Nephron progenitor cell (in vitro differentiated cells): ENCODE data around the gene LEFTY2.
"Not testable (repeated sequence)": the region's sequence is repeated elsewhere in the genome, so short reads cannot be mapped to it uniquely, and the experiment has no call there.

ENCODE experiments used
- DNase-seq: peaks from one replicate; pipeline ENCODE4 v3.0.0; 2021
- H3K27ac Mint-ChIP-seq: 2 replicates; pipeline ENCODE4 v1.8.0; 2021; ENCODE audit warnings: mild to moderate bottlenecking, moderate library complexity, mixed read lengths
- H3K27me3 Mint-ChIP-seq: 2 replicates; pipeline ENCODE4 v1.8.0; 2021; ENCODE audit warnings: mild to moderate bottlenecking, low read depth, mixed read lengths; ENCODE audit not compliant: poor library complexity
- H3K36me3 Mint-ChIP-seq: 2 replicates; pipeline ENCODE4 v1.8.0; 2021; ENCODE audit warnings: low read depth, mixed read lengths
- H3K4me1 Mint-ChIP-seq: 2 replicates; pipeline ENCODE4 v1.8.0; 2021; ENCODE audit warnings: mixed read lengths
- H3K4me3 Mint-ChIP-seq: 2 replicates; pipeline ENCODE4 v1.8.0; 2021; ENCODE audit warnings: mild to moderate bottlenecking, moderate library complexity, mixed read lengths
- H3K9me3 Mint-ChIP-seq: 2 replicates; pipeline ENCODE4 v1.8.0; 2021; ENCODE audit warnings: mild to moderate bottlenecking, moderate library complexity, mixed read lengths
- CTCF ChIP-seq: fragments of 200-600 bp; sonication (generic); IDR thresholded peaks from 2 replicates; pipeline ENCODE4 v1.5.0; 2021; ENCODE audit warnings: antibody characterized with exemption

Gene LEFTY2

GRCh38 chr1:225933072-225933471 lies 7.9 kb downstream of the LEFTY2 start:
- no peaks in the 10 kb centered on the region for H3K9me3 Mint-ChIP-seq
- H3K36me3 Mint-ChIP-seq: no peaks in the 10 kb centered on the region
- no peak overlapping the region for H3K27ac Mint-ChIP-seq
- TF ChIP-seq CTCF: no peak
- peaks cover 25% of the 10 kb centered on the region for H3K4me1 Mint-ChIP-seq
- no peak overlapping the region for H3K4me3 Mint-ChIP-seq
- no peak for DNase-seq
- H3K27me3 Mint-ChIP-seq: peaks cover 8% of the 10 kb centered on the region

DNA sequence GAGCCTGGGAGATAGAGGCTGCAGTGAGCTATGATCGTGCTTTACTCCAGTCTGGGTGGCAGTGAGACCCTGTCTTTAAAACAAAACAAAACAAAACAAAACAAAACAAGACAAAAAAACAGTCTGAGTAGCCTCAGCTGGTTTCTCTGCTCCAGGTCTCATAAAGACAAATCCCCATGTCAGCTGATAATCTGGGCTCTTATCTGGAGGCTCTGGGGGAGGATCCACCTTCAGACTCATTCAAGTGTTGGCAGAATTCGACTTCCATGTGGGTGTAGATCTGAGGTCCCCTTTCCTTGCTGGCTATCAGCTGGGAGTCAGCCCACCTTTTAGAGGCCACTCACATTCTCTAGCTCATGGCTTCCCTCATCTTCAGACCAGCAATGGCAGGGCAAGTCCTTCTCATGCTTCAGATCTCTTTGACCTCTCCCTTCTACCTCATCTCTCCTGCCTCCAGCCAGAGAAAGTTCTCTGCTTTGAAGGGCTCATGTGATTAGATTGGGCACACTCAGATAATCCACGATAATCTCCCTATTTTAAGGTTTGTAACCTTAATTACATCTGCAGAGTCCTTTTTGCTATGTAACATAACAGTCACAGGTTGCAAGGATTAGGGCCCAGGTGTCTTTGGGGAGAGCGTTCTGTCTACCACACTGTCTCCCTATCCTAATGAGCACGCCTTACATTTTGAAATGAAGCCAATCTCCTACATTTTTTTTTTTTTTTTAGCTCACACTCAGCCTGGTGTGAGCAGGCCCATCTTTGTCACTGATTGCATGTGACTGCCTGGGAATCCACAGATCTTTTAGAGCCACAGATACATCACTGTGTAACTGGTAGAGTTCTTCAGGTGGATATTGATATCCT lies 9.5 kb downstream of the LEFTY2 start:
- no peak for TF ChIP-seq CTCF
- no peaks in the 10 kb centered on the region for H3K36me3 Mint-ChIP-seq
- no peak overlapping the region for H3K4me3 Mint-ChIP-seq
- peaks cover 16% of the 10 kb centered on the region for H3K4me1 Mint-ChIP-seq
- H3K27ac Mint-ChIP-seq: peak overlapping the region; percentile 17
- DNase-seq: no peak
- H3K9me3 Mint-ChIP-seq: no peaks in the 10 kb centered on the region
- H3K27me3 Mint-ChIP-seq: peaks cover 8% of the 10 kb centered on the region

GRCh38 chr1:225930566-225930965 lies 10.5 kb downstream of the LEFTY2 start:
- no peak for DNase-seq
- Mint-ChIP-seq H3K4me1 (peaks cover 14% of the 10 kb centered on the region), H3K9me3 (no peaks in the 10 kb centered on the region), H3K27ac (no peak overlapping the region), H3K36me3 (no peaks in the 10 kb centered on the region), H3K27me3 (peaks cover 8% of the 10 kb centered on the region), H3K4me3 (no peak overlapping the region)
- no peak for TF ChIP-seq CTCF

DNA sequence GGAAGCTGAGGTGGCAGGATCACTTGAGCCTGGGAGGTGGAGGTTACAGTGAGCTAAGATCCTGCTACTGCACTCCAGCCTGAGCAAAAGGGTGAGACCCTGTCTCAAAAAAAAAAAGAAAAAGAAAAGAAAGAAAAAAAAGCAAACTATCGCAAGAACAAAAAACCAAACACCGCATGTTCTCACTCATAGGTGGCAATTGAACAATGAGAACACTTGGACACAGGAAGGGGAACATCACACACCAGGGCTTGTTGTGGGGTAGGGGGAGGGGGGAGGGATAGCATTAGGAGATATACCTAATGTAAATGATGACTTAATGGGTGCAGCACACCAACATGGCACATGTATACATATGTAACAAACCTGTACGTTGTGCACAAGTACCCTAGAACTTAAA lies 11.6 kb downstream of the LEFTY2 start:
- not testable (repeated sequence) for H3K27ac Mint-ChIP-seq, H3K4me3 Mint-ChIP-seq, DNase-seq, H3K27me3 Mint-ChIP-seq, H3K36me3 Mint-ChIP-seq, H3K9me3 Mint-ChIP-seq
- H3K4me1 Mint-ChIP-seq: peaks cover 14% of the 10 kb centered on the region

DNA sequence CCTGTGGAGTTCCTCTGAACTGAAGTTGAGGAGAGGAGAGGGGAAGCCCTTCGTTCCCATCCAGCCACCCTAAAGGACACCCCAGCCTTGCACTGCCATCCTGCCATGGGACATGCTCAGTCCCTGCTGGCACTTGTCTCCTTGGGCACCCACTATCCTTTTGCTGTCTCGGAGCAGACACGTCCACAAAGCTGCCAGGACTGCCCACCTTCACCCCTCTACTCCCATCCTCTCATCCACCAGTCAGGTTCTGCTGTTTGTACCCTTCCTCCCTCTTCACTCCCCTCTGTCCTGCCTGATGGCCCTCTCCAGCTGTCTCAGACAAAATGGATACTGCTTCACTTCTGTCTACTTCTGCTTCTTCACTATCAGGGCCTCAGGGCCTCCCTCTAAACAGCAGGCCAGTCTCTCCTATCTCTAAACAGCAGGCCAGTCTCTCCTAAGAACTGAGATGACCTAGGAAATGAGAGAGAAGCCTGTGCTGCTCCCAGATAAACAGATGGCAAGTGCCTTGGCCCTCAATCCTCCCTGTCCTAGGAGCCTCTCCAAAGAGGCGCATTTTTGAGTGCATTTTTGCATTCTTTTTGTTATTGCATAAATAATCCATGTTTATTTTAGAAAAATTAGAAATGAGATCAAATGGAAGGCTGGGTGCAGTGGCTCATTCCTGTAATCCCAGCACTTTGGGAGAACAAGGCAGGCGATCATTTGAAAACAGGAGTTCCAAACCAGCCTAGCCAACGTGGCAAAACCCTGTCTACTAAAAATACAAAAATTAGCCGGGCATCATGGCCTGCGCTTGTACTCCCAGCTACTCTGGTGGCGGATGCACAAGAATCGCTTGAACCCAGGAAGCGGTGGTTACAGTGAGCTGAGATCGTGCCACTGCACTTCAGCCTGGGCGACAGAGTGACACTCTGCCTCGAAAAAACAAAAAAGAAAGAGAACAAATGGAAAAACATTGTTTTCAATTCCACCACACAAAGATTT lies 12.5 kb downstream of the LEFTY2 start:
- Mint-ChIP-seq H3K27ac (peak overlapping the region; percentile 1), H3K27me3 (peaks cover 8% of the 10 kb centered on the region), H3K36me3 (no peaks in the 10 kb centered on the region), H3K4me1 (peaks cover 17% of the 10 kb centered on the region), H3K9me3 (no peaks in the 10 kb centered on the region), H3K4me3 (no peak overlapping the region)
- no peak for TF ChIP-seq CTCF
- DNase-seq: no peak

- Mint-ChIP-seq H3K27me3 (peaks cover 5% of the 10 kb centered on the region), H3K4me1 (peaks cover 29% of the 10 kb centered on the region), H3K27ac (peak overlapping the region; percentile 51), H3K9me3 (no peaks in the 10 kb centered on the region), H3K4me3 (no peak overlapping the region), H3K36me3 (no peaks in the 10 kb centered on the region)
- no peak for TF ChIP-seq CTCF
- DNase-seq: no peak
Measured at GRCh38 chr1:225926551-225927113, 14.4 kb downstream of the LEFTY2 start.
